Measurements from ENCODE around the gene CYS1. TPM values are rescaled to one million over a fixed set of nuclear protein-coding genes. Genes with fewer than 3 reads are reported as not detected.
"Not testable (repeated sequence)": the region's sequence is repeated elsewhere in the genome, so short reads cannot be mapped to it uniquely, and the experiment has no call there.

The CYS1 gene
- total and polyA plus RNA-seq, 11 donors, result 0.42 to 9.1 (median 2.5) TPM

DNA sequence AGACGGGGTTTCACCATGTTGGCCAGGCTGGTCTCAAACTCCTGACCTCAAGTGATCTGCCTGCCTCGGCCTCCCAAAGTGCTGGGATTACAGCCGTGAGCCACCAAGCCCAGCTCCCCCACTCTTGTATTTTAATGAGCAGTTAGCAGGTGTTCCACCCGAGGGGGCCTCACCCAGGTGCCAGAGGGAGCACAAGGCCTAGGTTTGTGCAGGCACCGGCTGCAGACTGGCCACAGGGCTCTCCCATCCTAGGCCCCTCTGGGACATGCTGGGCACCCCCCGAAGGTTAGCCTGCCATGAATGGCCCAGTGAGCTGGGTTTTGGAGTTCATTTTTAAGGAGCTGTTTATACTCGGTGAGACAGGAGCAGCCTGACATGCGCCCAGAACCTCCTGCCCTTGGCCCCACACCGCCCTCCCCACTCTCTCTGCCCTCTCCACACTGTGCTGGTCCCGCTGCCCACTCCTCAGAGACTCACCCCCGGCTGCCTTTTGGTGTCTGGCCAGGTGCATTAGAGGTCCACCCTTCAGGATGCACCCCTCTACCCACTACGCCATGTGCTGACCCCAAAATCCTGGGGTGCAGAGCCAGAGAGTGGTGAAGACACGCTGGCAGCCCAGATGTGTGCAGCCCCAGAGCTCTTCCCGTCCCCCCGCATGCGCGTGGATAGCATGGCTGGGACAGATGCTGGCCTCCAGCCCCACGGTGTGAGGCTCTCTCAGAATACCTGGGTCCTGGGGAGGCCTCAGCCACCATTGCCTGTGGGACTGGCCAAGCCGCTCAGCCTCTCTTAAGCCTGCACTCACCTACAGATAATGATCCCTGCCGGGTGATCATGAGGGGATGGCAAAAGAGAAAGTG, 48.1 kb downstream of the CYS1 start:
- 88 to 97% (median 94%) methylated on average over 15 to 20 of the region's 20 CpGs for WGBS, 4 donors
- intact Hi-C loops (cut with DNase I), result no loop called here
- Histone ChIP-seq H3K4me1 (peaks cover 8 to 80% (median 51%) of the 10 kb centered on the region in 12 donors), H3K27ac (no peak overlapping the region), H3K4me3 (no peak overlapping the region), H3K36me3 (no peaks in the 10 kb centered on the region), H3K27me3 (no peaks in the 10 kb centered on the region), H3K9me3 (no peaks in the 10 kb centered on the region)
- DNase-seq (peak in 2 of 5 donors; percentile 18 to 54), ATAC-seq (no peak)
- TF ChIP-seq, protein P1, sequence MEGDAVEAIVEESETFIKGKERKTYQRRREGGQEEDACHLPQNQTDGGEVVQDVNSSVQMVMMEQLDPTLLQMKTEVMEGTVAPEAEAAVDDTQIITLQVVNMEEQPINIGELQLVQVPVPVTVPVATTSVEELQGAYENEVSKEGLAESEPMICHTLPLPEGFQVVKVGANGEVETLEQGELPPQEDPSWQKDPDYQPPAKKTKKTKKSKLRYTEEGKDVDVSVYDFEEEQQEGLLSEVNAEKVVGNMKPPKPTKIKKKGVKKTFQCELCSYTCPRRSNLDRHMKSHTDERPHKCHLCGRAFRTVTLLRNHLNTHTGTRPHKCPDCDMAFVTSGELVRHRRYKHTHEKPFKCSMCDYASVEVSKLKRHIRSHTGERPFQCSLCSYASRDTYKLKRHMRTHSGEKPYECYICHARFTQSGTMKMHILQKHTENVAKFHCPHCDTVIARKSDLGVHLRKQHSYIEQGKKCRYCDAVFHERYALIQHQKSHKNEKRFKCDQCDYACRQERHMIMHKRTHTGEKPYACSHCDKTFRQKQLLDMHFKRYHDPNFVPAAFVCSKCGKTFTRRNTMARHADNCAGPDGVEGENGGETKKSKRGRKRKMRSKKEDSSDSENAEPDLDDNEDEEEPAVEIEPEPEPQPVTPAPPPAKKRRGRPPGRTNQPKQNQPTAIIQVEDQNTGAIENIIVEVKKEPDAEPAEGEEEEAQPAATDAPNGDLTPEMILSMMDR (IDR thresholded peaks at IDR 0.05), result no peak
- no peak for TF ChIP-seq POLR2A (IDR thresholded peaks at IDR 0.05)

DNA sequence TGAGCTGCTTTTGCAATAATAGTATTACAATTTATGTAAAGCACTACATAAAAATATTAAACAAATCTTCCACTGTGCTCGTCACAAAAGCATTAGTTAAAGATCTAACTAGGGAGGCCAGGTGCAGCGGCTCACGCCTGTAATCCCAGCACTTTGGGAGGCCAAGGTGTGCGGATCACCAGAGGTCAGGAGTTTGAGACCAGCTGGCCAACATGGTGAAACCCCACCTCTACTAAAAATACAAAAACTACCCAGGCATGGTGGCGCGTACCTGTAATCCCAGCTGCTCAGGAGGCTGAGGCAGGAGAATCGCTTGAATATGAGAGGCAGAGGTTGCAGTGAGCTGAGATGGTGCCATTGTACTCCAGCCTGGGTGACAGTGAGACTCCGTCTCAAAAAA, 49.4 kb downstream of the CYS1 start:
- Histone ChIP-seq H3K27ac (peak overlapping the region in 4 of 12 donors; percentile 78 to 88 (median 83)), H3K4me1 (peaks cover 5 to 66% (median 38%) of the 10 kb centered on the region in 12 donors)
- H3K4me3 ChIP-seq; H3K27me3 ChIP-seq; intact Hi-C loops (cut with DNase I); H3K36me3 ChIP-seq; ATAC-seq; H3K9me3 ChIP-seq: not testable (repeated sequence)
- peak in 2 of 5 donors; percentile 15 to 17 for DNase-seq
- WGBS, 4 donors, result 90 to 98% (median 96%) methylated on average over 8 of the region's 8 CpGs

DNA sequence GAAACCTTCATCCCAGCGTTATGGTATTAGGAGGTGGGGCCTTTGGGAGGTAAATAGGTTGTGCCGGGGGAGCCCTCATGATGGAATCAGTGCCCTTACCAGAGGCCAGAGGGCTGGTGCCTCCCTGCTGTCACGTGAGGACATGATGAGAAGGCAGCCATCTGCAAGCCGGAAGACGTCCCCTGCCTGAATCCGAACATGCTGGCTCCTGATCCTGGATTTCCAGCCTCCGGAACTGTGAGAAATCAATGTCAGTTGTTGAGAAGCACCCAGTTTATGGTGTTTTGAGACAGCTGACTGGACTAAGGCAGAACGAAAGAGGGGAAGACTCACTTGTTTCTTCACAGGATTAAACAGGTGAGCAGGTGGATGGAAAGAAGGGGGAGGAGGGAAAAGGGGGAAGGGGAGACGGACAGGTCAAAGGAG, 49.9 kb downstream of the CYS1 start:
- Histone ChIP-seq H3K4me3 (no peak overlapping the region), H3K4me1 (peaks cover 3 to 62% (median 33%) of the 10 kb centered on the region in 12 donors), H3K27ac (peak overlapping the region in 10 of 12 donors; percentile 70 to 93 (median 82)), H3K36me3 (no peaks in the 10 kb centered on the region), H3K27me3 (no peaks in the 10 kb centered on the region), H3K9me3 (no peaks in the 10 kb centered on the region)
- intact Hi-C loops (cut with DNase I), result no loop called here
- 53 to 65% (median 61%) methylated on average over 9 of the region's 9 CpGs for WGBS, 4 donors
- TF ChIP-seq POLR2A (IDR thresholded peaks at IDR 0.05), result no peak
- DNase-seq (peak in 2 of 5 donors; percentile 25 to 33), ATAC-seq (no peak)

DNA sequence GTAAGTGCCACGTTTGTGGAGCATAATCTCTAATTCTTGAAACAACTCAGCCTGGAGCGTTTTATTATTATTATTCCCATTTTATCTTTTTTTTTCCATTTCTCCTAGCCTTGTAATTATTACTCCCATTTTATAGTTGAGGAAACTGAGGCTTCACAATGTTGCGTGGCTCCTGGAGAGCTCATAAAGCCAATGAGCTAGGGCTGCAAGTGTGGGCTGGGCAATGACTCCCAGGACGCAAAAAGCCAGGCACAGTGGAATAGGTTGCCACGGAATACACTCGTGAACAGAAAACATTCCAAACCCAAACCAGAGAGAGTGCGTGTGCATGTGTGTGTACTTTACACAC, 50.4 kb downstream of the CYS1 start:
- H3K27me3 ChIP-seq, result no peaks in the 10 kb centered on the region
- DNase-seq, result no peak
- no peaks in the 10 kb centered on the region for H3K9me3 ChIP-seq
- no peaks in the 10 kb centered on the region for H3K36me3 ChIP-seq
- no peak for ATAC-seq
- H3K4me1 ChIP-seq, result peaks cover 3 to 57% (median 29%) of the 10 kb centered on the region in 12 donors
- intact Hi-C loops (cut with DNase I), result loop anchor here in 3 of 10 donors (5.0 kb wide), 2 partner anchors 38 to 43 kb away; no protein-coding TSS in a partner anchor
- peak overlapping the region; percentile 68 to 93 (median 80) for H3K27ac ChIP-seq
- TF ChIP-seq, protein P1 (IDR thresholded peaks at IDR 0.05), result no peak
- TF ChIP-seq POLR2A (IDR thresholded peaks at IDR 0.05), result no peak
- peak overlapping the region in 3 of 12 donors; percentile 0 to 50 (median 29) for H3K4me3 ChIP-seq
- WGBS, 4 donors, result 75 to 80% (median 79%) methylated on average over 7 of the region's 7 CpGs
